Skeletal muscle cell (primary cell): ENCODE measurements around the gene C5orf15.
A peak's percentile ranks its signal among the peaks of the same experiment; 100 is the strongest.

Experiments
- DNase-seq: peaks from one replicate; pipeline ENCODE4 v3.0.0-alpha.2; 2010; ENCODE audit warnings: low read depth
- H3K4me3 ChIP-seq: 2 replicates; pipeline ENCODE4 v1.5.1; 2011; ENCODE audit warnings: low read depth, mild to moderate bottlenecking, control low read depth, low read length, moderate library complexity

Gene C5orf15

DNA sequence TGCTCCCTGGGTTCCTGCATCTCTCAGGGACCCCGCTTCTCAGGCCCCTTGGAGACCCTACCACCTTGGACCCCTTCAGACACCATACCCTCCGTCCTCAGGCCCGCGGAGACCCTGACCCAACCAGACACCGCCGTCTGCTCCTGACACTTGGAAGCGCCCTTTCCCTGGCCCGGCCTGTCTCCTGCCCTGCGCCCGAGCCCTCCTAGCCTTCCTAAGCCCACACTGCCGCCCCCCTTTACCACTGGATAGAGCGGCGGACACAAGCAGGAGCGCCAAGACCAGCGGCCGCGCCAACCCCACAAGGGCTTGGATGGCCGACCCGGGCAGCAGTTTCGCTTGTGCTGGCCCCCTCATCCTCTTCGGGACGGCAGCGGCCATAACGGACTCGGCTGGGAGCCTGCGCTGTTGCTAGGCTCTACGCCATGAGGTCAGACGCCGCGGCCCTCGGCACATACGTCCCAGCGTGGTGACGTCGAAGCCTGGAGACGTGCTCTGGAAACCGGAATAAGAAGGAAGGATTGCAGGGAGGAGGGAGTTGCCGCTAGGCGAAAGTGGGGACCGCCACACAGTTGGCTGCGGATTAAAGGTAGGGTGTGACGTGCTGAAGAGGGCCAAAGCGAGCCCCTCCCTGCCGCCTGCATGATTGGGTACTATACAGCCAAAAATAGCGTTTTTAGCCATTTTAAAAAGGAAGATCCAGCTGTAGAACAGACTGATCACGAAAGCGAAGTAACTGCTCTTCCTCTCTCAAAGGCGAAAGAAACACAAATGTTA, at the start of gene C5orf15:
C5orf15 (minus strand) TSS at position 422 of the 777 bp plus-strand sequence; CDS start at position 381, 41 bp downstream.
- peak within 1 kb of the TSS; percentile 94 for H3K4me3 ChIP-seq
- peak; percentile 92 for DNase-seq

DNA sequence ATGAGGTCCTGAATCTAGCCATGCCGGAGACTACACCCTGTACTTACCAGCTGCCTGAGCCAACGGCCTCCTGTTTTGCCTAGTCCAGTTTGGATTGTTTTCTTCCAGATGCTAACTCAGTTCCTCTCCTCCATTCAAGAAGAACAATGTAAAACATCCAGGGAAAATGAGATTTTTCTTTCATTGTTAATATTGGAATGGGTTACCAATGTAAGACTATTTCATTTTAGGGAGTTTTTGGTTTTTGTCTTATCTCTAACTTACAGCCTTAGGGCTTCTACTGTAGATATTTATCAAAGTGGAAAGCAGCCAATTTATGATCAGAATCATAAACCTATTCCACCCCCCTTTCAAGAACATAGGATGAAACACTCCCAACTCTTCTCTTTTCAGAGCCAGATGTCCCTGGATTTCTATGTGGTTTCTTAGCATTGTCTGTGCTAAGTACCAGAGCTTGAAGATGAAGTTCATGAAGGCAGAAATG, 39.9 kb upstream of the C5orf15 start:
- no peak overlapping the region for H3K4me3 ChIP-seq
- DNase-seq: no peak

DNA sequence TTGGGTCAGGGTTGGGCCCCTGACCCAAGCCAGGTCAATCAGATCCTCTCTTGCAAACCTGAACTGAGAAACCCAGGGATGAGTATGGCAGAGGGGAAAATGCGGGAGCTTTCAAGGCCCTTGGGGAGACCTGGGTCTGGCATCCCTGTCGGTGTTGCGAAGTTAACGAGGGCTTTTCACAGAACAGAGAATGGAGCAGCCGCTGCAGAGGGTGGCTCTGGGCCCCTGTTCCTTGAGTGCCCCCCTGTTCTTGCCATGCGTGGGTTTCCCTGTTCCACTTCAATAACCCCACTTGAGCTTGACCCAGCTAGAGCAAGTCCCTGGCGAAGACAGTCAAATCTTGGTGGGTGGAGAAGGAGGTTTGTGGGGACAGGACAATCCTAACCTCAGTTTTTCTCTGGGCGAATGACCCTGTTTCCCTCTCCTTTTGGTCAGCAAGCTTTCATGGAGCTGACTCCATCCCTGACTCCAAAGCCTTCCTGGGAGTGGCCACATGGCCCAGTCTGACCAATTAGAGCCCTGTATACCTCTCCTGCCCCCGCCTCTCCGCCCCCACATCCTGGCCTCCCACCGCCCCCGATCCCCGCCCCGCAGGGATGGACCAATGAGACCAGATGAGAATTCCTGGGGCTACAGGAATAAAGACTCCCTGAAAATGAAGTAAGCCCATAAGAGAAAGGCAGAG, 39.3 kb upstream of the C5orf15 start:
- no peak for DNase-seq
- no peak overlapping the region for H3K4me3 ChIP-seq

DNA sequence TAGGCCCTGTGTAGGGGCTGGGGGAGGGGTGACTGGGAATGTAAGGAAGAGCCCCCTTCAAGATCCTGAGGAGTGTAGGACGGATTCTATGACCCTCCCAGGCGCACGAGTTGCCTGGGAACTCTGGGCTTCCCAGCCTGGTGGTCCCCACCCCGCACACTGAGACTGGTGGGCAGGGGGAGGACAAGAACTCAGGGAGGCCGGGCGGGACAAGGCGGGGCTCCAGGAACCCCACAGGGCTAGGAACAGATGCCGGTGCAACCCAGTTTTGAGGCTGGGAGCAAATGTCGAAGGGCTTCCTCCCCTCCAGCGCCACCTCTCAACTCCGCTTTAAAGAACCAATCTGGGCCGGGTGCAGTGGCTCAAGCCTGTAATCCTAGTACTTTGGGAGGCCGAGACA, 37.7 kb upstream of the C5orf15 start:
- no peak for DNase-seq
- peak overlapping the region; percentile 69 for H3K4me3 ChIP-seq

DNA sequence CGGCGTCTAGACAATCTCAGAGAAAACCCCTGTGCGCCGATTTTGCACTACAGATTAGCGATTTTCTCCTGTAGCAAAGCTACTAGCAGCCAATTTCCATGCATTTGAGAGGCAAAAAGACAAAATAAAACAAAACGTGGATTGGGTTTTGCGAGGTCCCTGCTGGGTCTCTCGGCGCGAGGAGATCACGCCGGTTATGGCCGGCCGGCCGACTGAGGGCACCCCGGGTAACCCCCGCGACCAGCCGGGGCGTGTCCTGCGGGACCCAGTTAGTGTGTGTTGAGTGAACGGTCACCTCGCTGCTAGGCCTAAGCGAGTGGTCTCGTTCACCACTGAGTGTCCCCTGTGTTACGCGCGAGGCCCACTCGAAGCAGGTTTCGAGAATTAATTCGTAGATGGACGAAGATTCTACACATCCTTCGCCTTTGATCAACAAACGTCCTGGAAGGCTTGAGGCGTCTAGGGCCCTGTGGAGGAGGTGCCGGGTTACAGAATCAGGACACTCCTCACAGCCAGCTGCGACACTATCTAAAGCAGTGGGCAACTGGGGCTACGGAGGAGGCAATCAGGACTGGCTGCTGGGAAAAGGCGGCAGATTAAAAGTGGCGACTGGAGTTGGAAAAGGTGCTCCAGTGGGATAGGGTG, 37.1 kb upstream of the C5orf15 start:
- peak overlapping the region; percentile 69 for H3K4me3 ChIP-seq
- no peak for DNase-seq

DNA sequence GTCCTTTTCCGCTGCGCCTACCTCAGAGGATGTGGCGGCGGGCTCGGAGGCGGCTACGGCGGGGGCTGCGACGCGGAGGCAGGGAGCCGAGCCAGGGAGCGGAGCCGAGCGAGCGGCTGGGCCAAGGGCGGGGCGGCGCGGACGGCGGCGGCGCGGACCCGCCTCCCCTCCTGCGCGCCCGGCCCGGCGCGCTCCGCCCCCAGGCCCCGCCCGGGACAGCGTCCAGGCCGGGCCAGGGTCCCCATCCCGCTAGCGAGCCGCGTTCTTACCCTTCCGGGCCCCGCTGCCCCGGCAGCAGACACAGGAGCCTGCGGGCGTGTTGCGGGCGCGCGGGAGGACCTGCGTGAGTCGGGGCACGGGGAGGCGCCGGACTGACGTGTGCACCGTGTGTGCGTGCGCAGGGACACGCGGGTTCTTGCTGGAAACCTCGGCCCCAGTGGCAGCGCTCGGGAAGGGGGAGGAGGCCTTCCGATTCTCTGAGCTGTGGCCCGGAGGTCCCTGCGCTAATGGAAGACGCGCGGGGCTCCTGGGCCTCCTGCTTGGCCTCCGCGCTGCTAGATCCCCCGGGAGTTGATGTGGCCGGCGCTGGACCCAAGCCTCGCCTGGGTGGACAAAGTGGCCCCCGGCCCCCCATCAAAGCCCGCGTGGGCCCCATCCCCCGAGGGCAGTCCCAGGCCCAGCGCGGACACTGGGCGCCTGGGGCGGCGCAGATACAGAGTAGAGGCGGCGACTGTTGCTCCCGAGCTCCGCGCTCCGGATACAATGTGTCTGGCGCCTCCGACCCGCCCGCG, 36.4 kb upstream of the C5orf15 start, which contains the start of gene VDAC1:
VDAC1 (minus strand) TSS at position 350 of the 791 bp plus-strand sequence. CDS start 11,963 bp downstream, outside the sequence.
- DNase-seq: peak; percentile 73
- H3K4me3 ChIP-seq: peak within 1 kb of the TSS; percentile 69

DNA sequence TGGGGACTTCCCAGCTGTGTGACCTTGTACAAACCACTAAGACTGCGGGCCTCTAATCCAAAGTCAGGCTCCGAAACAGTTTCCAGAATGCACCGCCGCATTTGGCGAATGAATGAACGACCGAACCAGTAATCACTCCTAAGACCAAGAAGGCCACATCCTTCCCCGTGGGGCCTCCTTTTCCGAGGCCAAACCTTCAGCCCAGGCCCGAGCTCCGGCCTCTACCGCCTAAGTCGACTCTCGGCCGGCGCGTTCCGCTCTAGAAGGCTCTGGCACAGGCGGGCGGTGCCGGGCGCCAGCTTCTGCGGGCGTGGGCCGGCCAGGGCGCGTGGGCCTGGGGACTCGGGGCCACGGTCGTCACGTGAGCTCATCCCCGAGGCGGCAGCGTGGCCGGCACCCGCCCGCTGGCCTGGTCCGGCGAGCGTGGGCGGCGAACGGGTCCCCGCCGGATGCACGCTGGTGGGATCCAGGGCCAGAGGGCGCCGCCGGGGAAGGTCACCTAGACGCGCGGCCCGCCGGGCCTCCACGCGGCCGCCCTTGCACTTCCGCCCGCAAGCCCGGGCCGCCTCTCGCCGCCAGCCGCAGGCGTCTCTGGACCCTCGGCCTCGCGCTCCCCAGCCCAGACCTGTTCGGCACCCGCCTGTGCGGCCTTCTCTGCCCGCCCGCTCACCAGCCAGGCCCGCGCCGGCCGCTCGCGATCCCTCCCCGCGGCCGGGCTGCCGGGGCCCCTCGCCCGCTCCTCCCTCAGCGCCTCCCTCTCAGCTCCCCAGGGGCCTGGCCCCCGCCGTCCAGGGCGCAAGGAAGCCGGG, 35.6 kb upstream of the C5orf15 start:
- DNase-seq: no peak
- H3K4me3 ChIP-seq: peak overlapping the region; percentile 69

DNA sequence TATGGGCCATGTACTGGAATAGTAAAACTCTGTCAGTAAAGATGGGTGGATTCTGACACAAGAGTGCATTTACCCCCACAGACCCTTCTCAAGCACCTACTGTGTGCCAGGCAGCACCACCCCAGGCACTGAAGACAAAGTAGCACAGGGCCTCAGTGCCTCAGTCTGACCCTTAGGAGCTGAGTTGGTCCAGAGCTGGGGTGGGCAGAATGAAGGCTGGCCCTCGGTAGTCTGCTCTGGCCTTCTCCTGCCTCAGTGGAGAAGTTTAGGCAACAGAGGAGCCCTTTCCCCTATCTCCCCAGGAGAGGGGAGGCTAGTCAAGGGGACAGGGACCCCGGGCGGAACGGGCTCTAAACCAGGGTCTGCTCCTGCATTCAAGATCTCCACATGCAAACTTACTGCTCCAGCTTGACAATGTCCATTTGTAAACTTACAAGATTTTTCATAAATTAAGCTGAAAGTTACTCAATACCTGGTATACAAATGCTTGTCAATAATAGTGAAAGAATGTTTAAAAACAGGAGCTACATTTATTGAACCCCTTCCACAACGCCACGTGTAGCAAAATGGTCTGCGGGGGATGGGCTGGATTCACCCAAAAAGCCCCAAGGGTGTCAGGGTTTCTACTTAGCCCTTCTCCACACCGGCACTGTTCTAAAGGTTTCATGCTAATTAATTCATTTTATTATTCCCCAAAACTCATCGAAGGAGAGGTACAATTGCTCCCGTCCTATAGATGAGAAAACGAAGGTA, 34.8 kb upstream of the C5orf15 start:
- peak overlapping the region; percentile 69 for H3K4me3 ChIP-seq
- no peak for DNase-seq

DNA sequence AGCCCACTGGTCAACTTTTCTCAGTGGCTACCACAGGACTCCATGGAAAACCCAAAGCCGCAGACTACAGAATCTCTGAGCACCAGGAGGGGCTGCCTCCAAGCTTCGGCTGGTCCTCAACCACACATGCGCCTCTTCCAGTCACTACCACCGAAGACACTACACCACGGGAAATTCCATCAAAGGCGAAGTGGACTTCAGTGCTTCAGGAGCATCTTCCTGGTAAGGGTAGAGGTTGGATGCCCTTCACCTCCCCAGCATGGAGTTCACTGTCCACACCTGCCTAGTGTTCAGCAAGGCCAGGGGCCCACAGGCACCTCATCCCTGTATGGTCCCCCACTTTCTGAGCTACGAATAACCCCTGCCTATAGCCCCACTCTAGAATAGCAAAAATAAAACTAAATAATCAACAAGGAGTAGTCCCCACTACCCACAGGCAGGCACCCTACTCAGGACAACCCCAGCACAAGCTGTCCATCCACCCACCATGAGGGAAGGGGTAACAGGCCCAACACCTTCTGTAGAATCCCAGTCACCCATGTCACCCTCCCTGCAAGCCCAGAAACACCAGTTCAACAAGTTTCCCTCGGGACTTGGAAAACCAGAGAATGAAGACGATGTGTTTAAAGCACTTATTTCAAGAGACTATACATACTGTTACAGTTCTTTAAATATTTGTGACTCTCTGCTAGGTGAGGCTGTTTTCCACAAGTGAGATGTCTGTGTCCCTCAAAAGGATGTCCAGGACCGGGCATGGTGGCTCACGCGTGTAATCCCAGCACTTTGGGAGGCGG, 33.7 kb upstream of the C5orf15 start:
- H3K4me3 ChIP-seq: no peak overlapping the region
- DNase-seq: no peak

DNA sequence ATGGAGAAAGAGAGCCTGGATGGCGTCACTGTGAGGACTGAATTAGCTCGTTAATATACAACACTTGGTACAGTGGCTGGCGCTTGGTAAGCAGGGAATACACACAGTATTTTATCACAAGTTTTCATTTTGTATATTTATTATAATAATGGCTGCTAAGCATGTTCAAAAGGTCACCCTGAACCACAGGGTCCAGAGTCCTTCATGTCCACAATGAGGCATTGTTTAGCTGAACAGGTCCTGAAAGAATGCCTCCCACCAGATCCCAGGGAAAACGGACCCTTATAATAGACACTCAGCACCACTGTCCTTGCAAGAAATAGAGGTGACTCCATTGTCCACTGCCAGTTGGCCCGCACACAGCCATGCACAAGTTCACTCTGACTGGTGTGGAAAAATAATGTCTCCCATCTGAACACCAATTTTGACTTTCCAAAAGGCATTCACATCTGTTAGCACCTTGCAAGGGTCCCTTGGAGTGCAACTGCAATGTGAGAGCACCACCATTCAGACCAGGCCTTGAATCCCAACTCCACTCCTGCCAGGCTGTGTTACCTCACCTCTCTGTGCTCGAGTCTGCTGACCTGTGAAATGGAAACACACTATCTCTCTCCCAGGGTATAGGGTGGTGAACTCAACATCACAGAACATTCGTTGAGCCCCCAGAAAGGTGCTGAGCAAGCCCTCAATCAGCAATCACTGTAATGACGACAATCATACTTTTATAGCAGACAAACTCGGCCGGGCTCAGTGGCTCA, 32.5 kb upstream of the C5orf15 start:
- no peak overlapping the region for H3K4me3 ChIP-seq

DNA sequence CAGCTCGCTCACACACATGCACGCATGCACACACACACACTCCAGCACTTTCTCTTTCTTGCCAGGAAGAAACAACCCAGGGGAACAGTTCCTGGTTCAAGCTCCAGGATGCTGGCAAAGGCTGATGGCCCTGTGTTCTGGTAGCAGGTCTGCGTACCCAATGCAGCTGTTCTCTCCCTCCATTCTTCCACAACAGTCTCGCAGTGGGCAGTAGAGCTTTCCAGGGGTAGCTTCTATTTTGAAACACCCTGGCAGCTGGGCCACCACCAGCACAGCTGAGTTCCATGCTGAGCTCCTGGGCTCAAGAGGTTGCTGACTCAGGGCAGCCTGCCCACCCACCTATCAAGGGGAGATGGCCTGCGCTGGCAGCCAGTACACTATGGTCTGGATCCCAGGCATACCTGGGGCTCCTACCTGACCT, 31.7 kb upstream of the C5orf15 start:
- DNase-seq: no peak
- H3K4me3 ChIP-seq: no peak overlapping the region

More for the DNA sequence above, 32.5 kb upstream of the C5orf15 start:
- DNase-seq: no peak

DNA sequence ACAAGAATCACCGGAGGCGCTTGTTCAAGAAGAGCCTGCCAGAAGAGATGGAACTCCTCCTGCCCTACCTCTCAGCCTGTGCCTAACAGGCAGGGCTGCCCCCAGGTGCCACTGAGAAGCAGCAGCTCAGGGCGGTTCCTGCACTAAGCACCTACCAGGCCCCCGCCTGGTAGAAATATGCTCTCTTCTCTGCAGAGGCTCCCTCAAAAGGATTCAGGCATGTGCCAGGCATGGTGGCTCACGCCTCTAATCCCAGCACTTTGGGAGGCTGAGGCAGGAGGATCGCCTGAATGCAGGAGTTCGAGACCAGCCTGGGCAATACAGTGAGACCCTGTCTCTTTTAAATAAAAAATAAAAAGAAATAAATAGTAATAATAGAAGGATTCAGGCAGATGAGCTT, 30.4 kb upstream of the C5orf15 start:
- DNase-seq: no peak
- no peak overlapping the region for H3K4me3 ChIP-seq

DNA sequence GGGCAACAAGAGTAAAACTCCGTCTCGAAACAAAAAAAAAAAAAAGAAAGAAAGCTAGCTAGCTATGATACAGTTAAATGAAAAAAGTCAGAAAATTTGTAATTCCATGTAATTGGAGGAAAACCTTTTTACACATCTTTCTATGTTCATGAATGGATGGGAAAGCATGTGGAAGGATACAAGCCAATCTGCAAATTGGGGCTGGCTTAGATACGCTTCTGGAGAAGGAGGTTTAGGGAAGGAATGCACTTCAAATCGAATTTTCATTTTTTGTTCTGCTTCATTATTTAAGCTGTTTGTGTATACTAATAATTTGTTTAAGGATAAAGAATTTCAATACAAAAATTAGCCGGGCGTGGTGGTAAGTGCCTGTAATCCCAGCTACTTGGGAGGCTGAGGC, 29.6 kb upstream of the C5orf15 start:
- H3K4me3 ChIP-seq: no peak overlapping the region
- DNase-seq: no peak

DNA sequence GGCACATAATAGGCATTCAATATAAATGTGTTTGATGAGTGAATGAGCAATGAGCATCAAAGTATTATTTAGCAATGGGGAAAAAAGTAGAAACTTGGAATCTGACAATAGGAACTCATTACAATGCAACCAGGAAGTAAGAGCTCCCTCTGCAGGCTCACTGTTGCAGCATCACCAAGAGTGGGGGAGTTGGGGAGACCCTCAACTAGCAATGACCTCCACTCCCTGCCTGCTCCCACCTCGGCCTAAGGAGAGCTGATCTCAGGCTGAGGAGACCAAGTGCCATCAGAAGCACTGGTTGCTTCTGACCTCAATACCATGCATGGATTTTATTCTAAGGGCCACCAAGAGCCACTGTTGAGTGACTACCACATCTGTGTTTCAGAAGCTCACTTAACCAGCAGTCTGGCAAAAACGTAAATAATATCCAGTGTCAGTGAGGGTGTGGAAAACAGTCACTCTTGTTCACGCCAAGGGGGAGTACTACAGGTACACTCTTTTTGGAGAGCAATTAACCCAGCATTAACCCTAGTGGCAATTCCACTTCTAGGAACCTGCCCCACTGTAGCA, 28.3 kb upstream of the C5orf15 start:
- DNase-seq: no peak
- H3K4me3 ChIP-seq: no peak overlapping the region

DNA sequence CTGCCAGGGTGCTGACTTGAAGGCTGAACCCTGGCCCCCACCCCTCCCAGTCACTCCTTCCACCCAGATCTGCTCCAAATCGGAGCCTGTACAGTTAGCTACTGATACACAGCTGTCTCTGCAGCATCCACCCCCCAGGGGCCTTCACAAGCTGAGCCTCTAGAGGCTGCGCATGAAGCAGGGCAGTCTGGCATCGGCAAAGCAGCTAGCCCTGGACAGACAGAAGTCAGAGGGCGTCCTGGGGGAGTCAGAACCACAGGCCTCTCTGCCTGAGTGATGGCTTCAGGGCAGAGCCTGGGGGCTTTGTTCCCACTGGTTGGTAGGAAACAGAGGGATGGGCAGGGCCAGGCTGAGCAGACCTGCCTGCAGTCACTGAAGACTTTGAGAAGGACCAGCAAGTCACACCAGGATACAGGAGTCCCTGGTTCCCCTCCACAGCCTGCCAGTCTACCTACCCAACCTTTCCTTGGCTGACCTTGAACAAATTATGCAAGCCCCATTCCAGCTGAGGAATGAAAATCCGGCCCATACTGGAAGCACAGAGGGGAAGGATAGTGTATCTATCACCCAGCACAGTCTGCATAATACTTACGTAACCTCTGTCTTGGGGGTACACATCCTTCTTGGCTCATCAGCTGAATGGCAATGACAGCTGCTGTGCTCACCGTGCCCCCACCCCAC, 27.6 kb upstream of the C5orf15 start:
- DNase-seq: no peak

DNA sequence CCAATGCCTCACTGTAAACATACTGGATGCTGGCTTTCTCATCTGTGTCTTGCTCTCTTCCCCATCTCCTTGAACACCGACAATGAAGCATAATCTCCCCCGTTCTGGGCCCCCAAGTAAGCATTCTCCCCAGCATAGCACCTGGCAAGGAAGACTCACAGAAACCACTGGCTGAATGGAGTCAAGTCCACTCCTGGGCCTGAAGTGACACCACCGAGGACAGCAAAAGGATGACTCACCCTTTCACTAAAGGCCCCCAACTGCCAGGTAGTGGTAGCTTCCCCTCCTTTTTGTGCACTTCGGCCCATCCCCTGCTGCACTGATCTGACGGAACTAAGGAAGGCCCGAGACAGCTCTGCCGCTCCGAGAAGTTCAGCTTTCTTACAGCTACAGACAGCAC, 26.9 kb upstream of the C5orf15 start:
- no peak for DNase-seq

More for the DNA sequence above, 27.6 kb upstream of the C5orf15 start:
- no peak overlapping the region for H3K4me3 ChIP-seq

More for the DNA sequence above, 26.9 kb upstream of the C5orf15 start:
- H3K4me3 ChIP-seq: no peak overlapping the region
